Ishikawa (cell line): ENCODE data around the gene CALM3.

ENCODE experiments used
- EGR1 ChIP-seq: IDR thresholded peaks from 2 replicates; pipeline ENCODE4 v1.6.1; 2012
- EP300 ChIP-seq: IDR thresholded peaks from 2 replicates; pipeline ENCODE4 v1.6.1; 2012; ENCODE audit warnings: borderline replicate concordance
- FOXM1 ChIP-seq: IDR thresholded peaks from 2 replicates; pipeline ENCODE4 v1.6.1; 2012; ENCODE audit warnings: low read depth, borderline replicate concordance
- MAX ChIP-seq: IDR thresholded peaks from 2 replicates; pipeline ENCODE4 v1.6.1; 2012
- NFIC ChIP-seq: IDR thresholded peaks from 2 replicates; pipeline ENCODE4 v1.6.1; 2012
- RAD21 ChIP-seq: IDR thresholded peaks from 2 replicates; pipeline ENCODE4 v1.6.1; 2012; ENCODE audit warnings: low read depth
- REST ChIP-seq: IDR thresholded peaks from 2 replicates; pipeline ENCODE4 v1.6.1; 2012; ENCODE audit warnings: low read depth, mild to moderate bottlenecking
- TAF1 ChIP-seq: IDR thresholded peaks from 2 replicates; pipeline ENCODE4 v1.6.1; 2012; ENCODE audit warnings: low read depth, mild to moderate bottlenecking
- TCF12 ChIP-seq: IDR thresholded peaks from 2 replicates; pipeline ENCODE4 v1.6.1; 2012; ENCODE audit warnings: low read depth
- USF1 ChIP-seq: IDR thresholded peaks from 2 replicates; pipeline ENCODE4 v1.6.1; 2012
- YY1 ChIP-seq: IDR thresholded peaks from 2 replicates; pipeline ENCODE4 v1.6.1; 2012; ENCODE audit warnings: low read depth
- ZBTB7A ChIP-seq: IDR thresholded peaks from 2 replicates; pipeline ENCODE4 v1.6.1; 2012; ENCODE audit warnings: low read depth

GRCh38 chr19:46599716-46600373 lies 1.3 kb upstream of the CALM3 start:
- no peak for TF ChIP-seq USF1
- no peak for TF ChIP-seq ZBTB7A
- no peak for TF ChIP-seq YY1
- no peak for TF ChIP-seq EP300
- TF ChIP-seq TAF1, result no peak
- TF ChIP-seq REST, result no peak
- no peak for TF ChIP-seq TCF12
- no peak for TF ChIP-seq MAX
- no peak for TF ChIP-seq RAD21
- TF ChIP-seq EGR1, result no peak
- no peak for TF ChIP-seq NFIC
- TF ChIP-seq FOXM1, result no peak
